ENCODE data around the gene MGAT3.

DNA sequence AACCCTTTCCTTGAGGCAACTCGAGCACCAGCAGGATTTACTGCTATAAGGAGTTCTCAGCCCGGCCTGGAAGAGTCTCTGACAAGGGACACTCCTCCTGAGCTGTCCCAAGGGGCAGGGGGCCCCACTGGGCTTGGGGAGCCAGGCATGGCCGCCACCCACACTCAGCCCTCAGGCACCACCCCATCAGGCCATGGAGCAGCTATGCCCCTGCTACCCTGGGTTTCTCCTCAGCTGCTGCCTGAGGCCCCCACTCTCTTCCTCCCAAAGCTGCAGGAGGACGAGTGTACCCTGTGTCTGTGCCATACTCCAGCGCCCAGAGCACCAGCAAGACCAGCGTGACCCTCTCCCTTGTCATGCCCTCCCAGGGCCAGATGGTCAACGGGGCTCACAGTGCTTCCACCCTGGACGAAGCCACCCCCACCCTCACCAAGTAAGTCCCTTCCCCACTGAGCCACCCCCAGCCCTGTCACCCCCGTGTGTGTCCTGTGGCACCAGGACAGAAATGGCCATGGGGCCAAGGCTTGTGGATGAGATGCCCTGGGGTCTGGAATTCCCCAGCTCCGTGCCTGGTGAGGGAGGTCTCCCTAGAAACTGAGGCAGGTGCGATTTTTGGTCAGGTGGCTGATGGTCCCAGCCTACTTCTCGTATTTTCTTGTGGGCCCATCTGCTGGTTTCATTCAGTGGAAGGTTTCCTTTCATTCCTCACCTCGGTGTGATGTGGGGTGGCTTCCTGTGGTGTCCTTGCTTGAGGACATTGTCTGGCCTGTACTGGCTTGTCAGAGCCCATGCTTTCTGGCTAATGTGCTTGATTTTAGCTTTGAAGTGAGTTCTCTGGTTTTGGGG, 28.8 kb upstream of the MGAT3 start:
- TF ChIP-seq CTCF (IDR thresholded peaks at IDR 0.05) (no peak), POLR2A (IDR thresholded peaks at IDR 0.05) (no peak)

Data from adrenal gland (tissue), 5 donors.